Stimulated activated CD4-positive, alpha-beta T cell treated with anti-CD3 and anti-CD28 coated beads, TNF-alpha, amount 100 ng/mL, for 4 hours (primary cell): Measurements from ENCODE around the gene THAP11.
"Not testable (repeated sequence)": the region's sequence is repeated elsewhere in the genome, so short reads cannot be mapped to it uniquely, and the experiment has no call there.

ENCODE experiments used
- DNase-seq, 3 experiments: peaks; one replicate each; pipeline ENCODE4 v3.0.0-alpha.2; 2020; ENCODE audit warnings: low read depth in 3 of 3

Gene THAP11

DNA sequence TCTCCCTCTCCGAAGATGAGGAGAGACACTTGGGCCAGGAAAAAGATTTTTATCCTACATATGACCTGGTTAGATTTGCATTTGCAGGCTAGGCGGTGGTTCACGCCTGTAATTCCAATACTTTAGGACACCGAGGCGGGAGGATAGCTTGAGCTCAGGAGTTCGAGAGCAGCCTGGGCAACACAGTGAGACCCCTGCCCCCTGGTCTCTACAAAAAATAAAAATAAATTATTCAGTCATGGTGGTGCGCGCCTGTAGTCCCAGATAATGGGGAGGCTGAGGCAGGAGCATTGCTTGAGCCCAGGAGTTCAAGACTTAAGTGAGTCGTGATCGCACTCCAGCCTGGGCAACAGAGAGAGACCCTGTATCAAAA lies 7.9 kb upstream of the THAP11 start:
- DNase-seq: no peak

DNA sequence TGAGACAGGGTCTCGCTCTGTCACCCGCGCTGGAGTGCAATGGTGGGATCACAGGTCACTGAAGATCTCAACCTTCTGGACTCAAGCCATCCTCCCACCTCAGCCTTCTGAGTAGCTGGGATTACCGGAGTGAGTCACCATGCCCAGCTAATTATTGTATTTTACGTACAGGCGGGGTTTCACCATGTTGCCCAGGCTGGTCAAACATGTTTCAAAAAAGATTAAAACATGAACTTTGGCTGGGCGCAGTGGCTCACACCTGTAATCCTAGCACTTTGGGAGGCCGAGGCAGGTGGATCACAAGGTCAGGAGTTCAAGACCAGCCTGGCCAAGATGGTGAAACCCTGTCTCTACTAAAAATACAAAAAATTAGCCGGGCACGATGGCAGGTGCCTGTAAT lies 4.9 kb upstream of the THAP11 start:
- not testable (repeated sequence) for DNase-seq

DNA sequence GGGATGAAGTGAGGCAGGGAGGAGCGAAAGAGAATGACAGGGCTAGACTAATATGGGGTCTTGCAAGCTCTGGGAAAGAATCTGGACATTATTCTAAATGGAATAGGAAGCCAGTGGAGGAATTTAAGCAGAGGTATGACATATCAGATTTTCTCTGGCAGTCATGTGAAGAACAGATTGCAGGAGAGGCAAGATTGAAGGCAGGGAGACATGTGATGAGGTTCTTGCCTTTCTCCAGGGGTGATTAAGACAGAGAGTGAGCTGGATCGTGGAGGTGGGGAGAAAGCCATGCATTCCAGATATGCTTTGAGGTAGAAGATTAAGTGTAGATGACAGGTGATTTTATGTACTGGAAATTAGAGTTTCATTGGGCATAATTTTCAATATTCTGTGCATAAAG lies 4.3 kb upstream of the THAP11 start:
- no peak for DNase-seq

DNA sequence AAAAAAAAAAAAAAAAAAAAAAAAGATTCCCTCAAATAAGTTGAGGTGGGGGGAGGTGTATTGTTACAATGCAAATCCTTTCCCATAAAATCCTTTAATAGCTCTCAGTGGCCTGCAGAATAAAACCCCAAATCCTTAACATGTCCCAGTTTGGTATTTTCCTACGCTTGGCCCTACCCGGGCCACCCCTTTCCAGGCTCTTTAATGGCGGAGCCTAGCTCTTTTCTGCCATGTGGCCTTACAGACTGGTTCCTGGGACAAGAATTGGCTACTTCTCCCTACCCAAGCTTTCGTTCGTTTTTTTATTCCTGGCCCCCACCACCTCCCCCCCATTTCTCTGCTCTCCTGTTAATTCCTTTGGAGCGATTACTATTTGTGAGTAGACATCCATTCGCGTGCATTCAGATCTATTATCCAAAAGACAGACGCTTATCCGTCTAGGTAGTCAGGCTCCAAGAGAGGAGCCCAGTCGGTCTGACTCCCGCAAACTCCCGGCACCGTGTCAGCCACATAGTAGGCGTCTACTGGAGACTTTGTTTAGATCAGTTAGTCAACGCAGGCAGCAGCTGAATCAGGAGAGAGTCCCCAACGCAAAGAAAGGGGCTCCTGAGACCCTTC lies 813 bp upstream of the THAP11 start:
- no peak for DNase-seq

DNA sequence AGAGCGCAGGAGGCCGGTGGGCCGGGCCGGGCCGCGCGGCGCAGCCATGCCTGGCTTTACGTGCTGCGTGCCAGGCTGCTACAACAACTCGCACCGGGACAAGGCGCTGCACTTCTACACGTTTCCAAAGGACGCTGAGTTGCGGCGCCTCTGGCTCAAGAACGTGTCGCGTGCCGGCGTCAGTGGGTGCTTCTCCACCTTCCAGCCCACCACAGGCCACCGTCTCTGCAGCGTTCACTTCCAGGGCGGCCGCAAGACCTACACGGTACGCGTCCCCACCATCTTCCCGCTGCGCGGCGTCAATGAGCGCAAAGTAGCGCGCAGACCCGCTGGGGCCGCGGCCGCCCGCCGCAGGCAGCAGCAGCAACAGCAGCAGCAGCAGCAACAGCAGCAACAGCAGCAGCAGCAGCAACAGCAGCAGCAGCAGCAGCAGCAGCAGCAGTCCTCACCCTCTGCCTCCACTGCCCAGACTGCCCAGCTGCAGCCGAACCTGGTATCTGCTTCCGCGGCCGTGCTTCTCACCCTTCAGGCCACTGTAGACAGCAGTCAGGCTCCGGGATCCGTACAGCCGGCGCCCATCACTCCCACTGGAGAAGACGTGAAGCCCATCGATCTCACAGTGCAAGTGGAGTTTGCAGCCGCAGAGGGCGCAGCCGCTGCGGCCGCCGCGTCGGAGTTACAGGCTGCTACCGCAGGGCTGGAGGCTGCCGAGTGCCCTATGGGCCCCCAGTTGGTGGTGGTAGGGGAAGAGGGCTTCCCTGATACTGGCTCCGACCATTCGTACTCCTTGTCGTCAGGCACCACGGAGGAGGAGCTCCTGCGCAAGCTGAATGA lies 606 bp downstream of the THAP11 start:
- peak; percentile 18 to 39 (median 27) for DNase-seq

DNA sequence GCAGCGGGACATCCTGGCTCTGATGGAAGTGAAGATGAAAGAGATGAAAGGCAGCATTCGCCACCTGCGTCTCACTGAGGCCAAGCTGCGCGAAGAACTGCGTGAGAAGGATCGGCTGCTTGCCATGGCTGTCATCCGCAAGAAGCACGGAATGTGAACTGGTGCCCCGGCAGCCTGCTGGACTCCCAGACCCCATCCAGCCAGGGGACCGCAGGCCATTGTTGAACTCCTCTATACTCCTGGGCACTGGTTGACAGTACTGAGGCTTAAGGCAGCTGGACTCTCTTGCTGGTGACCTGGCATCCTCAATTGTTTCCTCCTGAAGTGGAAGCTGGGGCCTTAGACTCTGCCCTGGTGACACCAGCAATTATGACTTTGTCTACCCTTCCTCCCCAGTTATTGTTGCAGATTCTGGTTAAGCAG lies 1.2 kb downstream of the THAP11 start:
- DNase-seq: peak in 1 of 3 experiments; percentile 29

DNA sequence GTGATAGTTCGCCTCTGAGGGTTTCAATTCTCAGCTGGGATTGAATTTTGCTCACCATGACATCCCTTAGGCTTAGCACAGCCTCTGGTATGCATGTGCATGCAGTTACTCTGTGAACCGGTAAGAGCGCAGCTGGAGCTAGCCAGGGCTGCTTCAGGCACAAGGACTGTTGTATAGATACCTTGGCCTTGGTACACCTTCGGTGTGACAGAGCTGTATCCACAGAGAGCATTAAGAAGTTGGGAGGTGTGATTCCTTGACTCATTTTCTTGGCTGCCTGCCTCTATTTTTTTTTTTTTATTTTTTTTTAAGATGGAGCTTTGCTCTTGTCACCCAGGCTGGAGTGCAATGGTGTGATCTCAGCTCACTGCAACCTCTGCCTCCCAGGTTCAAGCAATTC lies 2.4 kb downstream of the THAP11 start:
- no peak for DNase-seq

DNA sequence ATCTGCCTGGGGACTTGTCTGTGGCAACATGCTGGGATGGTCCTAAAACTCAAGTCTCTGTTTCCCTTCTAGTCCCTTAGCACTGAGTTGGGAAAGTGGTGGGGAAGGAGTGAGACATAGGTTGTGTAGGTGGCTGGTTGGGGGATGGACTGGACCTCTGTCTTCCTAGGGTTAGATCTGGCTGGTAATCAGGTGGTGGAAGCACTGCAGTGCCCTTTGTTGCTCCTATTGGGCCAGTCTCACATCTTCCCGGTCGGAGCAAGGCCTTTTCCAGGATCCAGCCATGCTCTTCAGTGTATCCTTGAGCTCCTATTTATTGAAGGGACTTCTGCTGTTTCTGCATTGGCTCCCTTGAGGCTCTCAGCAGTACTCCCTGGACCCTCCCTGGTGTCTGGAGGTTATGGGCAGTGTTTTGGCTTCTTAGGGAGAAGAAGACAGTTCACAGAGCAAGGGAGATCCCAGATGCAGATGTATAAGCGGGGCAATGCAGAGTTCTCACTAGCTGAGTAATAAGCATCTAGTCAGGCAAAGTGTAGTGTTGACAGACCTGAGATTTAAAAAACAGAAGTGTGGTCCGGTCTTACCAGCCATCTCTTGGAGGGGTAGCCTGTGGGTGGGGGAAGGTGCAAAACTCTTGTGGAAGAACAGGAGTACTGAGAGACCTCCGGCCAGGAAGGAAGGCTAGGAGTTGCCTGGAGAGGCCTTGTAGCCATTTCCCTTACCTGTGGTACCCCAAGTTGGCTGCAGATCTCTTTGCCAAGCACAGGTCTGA lies 3.4 kb downstream of the THAP11 start:
- DNase-seq: no peak

DNA sequence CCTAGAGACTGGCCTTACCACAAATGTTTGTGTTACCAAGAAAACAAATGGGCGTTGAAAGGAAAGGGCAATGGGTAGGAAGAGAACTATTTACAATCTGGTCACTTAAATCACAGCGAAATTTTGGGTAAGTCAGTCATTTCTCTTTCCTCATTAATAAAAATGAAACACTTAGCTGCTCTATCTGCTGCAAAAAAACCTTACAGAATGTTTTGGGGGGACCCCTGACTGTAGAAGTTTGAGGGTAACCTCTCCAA lies 3.9 kb downstream of the THAP11 start:
- no peak for DNase-seq

DNA sequence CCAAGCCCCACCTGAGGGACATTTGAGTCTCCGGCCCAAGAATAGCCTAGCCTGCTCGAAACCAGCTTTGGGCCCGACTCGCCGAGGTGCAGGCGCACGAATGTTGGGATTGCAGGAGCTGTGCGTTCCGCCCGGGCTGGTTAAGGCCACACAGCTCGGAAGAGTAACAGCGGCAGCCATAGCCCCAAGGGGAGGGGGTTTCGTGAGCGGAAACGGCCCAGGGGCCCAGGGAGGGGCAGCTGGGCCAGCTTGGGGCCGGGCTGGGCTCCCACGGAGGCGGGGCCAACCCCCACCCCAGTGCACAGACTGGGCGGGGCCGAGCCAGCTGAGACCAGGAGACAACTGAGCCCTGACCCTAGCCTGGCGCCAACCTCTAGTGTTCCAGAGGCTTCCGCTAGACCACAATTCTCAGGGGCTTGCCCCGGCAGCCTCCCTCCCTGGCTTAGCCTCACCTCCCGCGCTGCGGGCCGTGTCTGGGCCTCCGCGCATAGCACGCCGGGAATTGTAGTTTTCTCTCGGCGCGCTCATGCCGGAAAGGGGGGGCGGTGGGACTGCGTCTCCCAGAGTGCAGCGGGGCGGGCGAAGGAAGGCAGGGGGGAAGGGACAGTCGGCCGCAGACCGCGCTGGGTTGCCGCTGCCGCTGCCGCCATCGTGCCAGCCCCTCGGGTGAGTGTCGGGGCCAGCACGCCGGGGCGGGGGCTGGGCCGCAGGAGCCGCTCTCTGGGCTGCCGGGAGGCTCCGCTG lies 4.4 kb downstream of the THAP11 start, which contains the start of gene NUTF2:
NUTF2 (plus strand) TSS at position 614 of the 744 bp plus-strand sequence. CDS start 18,198 bp downstream, outside the sequence.
- peak; percentile 87 to 92 (median 90) for DNase-seq

DNA sequence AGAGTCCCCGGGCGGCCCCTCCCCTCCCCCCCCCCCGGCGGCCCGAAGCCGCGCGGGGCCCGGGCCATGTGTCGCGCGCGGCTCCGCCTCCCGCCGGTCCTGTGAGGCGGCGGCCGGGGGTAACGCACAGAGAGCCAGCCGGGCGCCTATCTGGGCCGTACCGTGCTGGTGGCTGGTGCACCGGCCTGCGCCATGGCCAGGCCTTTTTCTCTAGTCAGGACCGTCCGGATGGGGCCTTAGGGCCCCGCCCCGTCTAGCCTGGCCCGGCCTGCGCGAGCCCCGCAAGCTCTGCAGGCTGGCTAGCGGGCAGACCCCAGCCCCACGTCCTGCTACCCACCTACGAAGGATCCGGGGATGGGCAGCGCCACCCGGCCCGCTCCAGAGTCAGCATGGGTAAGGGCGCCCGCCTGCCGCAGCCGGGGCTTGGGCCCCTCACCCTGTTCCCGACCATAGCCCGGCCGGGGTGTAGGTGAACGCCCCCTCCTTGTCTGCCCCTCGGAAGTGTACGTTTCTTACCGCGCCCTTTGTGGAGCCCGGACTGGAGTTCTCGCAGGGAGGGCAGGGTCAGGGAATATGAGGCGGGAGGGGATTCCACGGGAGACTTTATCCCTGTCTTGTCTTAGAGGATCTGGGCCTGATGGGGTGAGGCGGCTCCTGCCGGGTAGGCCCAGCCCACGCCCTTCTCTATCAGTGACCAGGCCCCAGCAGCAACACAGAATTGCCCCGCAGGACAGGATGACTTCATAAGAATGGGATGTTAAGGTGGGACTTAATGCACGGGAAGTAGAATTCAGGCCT lies 5.1 kb downstream of the THAP11 start, which contains the start of gene CENPT:
CENPT (minus strand) TSS at position 630 of the 798 bp plus-strand sequence. CDS start 13,834 bp downstream, outside the sequence.
- DNase-seq: peak in 1 of 3 experiments; percentile 11

DNA sequence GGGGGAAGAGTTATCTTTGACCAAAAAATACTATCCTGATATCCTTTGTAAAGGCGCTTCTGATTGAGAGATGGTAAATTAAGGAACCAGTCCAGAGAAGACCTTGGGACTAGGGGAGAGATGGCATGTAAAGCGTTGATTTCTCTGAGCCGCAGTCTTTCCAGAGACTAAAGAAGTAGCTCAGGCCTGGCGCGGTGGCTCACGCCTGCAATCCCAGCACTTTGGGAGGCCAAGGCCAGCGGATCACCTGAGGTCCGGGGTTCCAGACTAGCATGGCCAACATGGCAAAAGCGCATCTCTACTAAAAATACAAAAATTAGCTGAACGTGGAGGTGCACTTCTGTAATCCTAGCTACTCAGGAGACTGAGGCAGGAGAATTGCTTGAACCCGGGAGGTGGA lies 6.0 kb downstream of the THAP11 start:
- DNase-seq: no peak

DNA sequence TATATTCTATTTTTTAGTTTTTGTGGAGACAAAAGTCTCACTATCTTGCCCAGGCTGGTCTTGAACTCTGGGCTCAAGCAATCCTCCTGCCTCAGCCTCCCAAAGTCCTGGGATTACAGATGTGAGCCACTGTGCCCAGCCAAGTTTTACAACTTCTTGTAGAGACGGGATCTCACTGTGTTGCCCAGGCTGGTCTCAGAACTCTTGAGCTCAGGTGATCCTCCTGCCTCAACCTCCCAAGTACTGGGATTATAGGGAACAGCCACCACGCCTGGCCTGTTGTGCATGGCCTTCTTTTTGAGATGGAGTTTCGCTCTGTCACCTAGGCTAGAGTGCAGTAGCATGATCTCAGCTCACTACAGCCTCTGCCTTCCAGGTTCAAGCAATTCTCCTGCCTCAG lies 11.6 kb downstream of the THAP11 start:
- DNase-seq: no peak

DNA sequence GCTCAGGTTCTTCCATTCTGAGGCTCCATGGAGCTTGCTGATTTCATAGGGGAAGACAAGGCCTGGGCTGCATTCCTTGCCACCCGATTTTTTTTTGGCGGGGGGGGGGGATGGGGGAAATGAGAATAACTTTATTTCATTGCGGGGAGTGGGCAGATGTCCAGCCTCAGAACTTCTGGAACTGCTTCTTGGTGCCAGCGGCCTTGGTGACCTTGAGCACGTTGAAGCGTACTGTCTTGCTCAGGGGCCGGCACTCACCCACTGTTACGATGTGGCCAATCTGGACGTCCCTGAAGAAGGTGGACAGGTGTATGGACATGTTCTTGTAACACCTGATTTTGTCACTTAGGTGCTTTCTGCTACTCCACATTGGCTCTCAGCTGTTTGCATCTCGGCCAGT lies 13.7 kb downstream of the THAP11 start:
- no peak for DNase-seq

DNA sequence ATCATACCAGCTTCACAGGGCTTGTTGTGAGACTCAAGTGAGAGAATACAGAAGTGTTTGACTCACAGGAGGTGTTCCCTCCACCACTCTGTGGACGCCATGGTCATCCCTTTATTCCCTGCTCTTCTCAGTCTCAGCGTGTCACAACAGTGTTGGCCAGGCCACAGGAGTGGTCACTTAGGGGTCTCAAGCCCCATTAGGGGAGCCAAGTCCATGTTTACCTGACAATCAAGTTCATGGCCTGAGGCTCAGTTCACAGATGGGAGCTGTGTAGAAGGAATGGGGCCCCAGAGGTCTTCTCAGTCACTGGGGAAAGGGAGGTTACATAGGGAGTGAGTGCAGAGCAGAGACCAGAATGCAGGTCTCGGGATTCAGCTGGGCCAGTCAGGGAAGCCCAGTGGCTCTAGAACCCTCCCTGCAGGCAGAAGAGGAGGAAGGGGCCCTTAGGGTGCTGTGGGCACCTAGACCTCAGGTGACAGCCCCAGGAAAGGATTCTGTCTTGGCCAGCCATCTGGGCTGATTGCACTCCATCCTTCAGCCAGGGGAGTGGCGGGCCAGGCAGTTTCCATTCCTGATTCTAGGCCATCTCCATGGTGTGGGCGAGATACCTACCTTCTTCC lies 14.9 kb downstream of the THAP11 start:
- DNase-seq: no peak

DNA sequence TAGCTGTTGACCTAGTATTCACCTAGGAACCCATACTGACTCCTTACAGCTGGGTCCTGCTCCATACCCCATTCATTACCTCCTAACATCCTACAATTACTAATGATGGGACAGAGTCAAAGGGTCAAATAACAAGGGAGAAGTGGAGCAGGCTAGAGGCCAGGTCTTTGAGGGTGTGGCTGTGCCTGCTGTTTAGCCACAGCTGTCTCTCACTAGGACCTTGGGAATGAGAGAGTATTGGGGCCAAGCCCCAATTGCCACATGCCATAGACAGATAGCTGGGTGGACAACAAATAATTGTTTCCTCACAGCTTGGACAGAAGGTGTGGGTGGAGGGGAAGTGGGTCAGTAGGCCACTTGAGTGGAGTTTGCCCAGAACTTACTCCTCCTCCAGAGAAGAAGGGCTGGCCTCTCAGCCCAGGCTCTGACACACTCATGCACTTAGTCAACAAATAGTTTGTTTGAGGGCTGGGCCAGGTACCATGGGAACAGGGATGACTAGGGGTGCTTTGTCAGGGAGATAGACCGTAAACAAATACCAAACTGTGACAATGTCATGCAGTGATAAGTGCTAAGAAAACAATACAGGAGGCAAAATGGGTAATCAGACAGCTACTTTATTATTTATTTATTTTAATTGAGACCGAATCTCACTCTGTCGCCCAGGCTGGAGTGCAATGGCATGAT lies 15.6 kb downstream of the THAP11 start:
- no peak for DNase-seq

DNA sequence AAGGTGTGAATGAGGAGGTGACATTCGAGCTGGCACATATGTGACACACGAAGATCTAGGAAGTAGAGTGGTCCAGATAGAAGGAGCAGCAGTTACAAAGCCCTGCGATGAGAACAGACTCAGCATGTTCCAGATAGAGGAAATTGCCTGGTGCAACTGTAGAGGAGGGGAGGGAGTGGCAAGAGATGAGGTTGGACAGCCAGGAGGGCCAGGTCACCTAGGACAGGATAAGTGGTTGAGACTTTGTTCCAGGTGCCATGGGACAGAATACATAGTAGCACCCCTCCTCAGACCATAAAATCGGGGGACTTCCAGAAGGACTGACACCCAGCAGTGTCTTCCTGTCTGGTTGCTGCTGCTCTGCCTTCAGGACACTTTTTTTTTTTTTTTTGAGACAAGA lies 16.4 kb downstream of the THAP11 start:
- no peak for DNase-seq

DNA sequence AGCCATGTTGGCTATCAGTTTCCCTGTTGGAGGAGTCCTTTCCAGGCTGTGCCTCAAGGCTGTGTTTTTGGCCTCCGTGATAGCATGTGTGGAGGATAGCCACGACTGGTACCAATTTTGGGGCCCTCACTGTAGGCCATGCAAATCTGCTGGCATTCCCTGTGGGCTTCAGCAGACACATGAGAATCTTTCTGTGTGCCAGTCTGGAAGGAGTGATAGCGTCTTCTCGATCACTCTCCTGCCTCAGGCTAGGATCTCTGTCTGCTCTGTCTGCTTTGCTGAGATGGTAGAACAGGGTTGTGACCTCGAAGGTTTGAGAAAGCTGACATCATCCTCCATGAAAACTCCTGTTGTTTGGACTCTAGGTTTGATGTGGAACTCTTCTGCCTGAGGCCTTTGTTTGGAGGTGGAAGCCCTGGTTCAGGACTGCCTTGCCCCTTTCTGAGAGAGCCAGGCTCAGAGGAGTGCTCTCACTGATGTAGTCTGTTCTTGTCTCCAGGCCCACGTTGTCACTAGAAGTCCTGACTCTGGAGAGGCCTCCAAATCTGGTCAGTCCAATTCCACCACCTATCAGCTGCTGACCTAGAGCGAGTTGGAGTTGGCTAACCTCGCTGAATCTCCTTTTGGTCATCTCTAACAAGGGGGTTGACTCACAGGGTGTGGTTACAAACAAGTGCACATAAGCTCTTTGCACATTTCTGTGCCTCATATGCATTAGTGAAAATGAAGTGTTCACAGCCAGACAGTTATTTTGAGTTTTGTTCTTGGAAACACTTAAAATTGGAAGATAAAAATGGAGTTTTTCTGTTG lies 18.7 kb downstream of the THAP11 start:
- no peak for DNase-seq

DNA sequence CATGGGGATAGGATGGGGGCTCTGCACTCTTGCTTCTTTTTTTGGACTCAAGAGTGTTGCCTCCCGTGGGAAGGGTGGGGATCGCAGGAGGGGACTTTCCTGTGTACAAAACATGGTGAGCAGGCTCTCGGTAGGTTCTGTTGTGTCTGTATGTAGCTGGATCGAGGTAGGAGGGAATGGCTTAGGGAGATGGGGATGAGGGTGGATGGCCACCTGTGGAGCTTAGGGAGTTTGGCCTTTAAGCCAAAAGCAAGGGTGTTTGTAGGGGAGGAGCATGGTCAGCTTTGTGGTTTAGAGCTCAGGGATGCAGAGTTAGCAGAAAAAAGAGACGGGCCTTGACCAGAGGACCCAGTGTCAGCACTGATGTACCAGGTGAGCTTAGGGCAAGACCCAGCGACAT lies 19.8 kb downstream of the THAP11 start:
- DNase-seq: no peak
